K562 (cell line): ENCODE data around the gene HEXIM2. TPM values are rescaled to one million over a fixed set of nuclear protein-coding genes. Genes with fewer than 3 reads are reported as not detected.

ENCODE experiments used
- ATF7 ChIP-seq: fragments of 450-650 bp; IDR thresholded peaks from 2 replicates; pipeline ENCODE4 v1.7.1; 2014; ENCODE audit warnings: mild to moderate bottlenecking, moderate library complexity
- ERF ChIP-seq: fragments of 450-650 bp; formaldehyde crosslinking; IDR thresholded peaks from 2 replicates; pipeline ENCODE4 v1.4.0; 2020; ENCODE audit warnings: mild to moderate bottlenecking, mixed read lengths
- GTF2B ChIP-seq: IDR thresholded peaks from 2 replicates; pipeline ENCODE4 v1.6.1; 2011; ENCODE audit not compliant: insufficient read length; ENCODE audit errors: extremely low read depth
- ID3 ChIP-seq, 2 experiments: fragments of 250-450 bp in 1 of 2; fragments of 450-650 bp in 1 of 2; sonication (Bioruptor Pico) in 1 of 2; IDR thresholded peaks; 2 replicates each; pipeline versions ENCODE4 v1.6.1 to v1.8.0; 2016 to 2021; ENCODE audit warnings: mild to moderate bottlenecking in 2 of 2, moderate library complexity in 2 of 2, missing compliant biosample characterization in 1 of 2, missing genetic modification characterization in 1 of 2
- MCM3 ChIP-seq: fragments of 450-650 bp; IDR thresholded peaks from 2 replicates; pipeline ENCODE4 v1.6.1; 2016
- MCM7 ChIP-seq, 2 experiments: fragments of 450-650 bp; IDR thresholded peaks; 2 replicates each; pipeline ENCODE4 v1.6.1; 2016 to 2018
- MYBL2 ChIP-seq, 2 experiments: fragments of 450-650 bp in 1 of 2; sonication (generic) in 1 of 2; formaldehyde crosslinking in 1 of 2; IDR thresholded peaks; 2 replicates each; pipeline versions ENCODE4 v1.6.1 to v1.8.1; 2017 to 2022; ENCODE audit warnings: borderline replicate concordance in 1 of 2, inconsistent platforms in 1 of 2, low read depth in 1 of 2, mild to moderate bottlenecking in 1 of 2, missing genetic modification reagents in 1 of 2, moderate library complexity in 1 of 2
- NR0B1 ChIP-seq: fragments of 450-650 bp; IDR thresholded peaks from one replicate; pipeline ENCODE4 v1.6.1; 2018; ENCODE audit warnings: mild to moderate bottlenecking, moderate library complexity; ENCODE audit not compliant: partially characterized antibody
- PRDM10 ChIP-seq: fragments of 450-650 bp; IDR thresholded peaks from 2 replicates; pipeline ENCODE4 v1.6.1; 2018; ENCODE audit not compliant: partially characterized antibody
- PRMT5 ChIP-seq: sonication (generic); formaldehyde crosslinking; IDR thresholded peaks from 2 replicates; pipeline ENCODE4 v1.5.0; 2020; ENCODE audit warnings: missing genetic modification reagents
- PYGO2 ChIP-seq: fragments of 450-650 bp; IDR thresholded peaks from 2 replicates; pipeline ENCODE4 v1.6.1; 2016; ENCODE audit warnings: mild to moderate bottlenecking, missing genetic modification characterization, moderate library complexity, missing compliant biosample characterization
- RBM15 ChIP-seq: fragments of 200-400 bp; formaldehyde crosslinking; IDR thresholded peaks from 2 replicates; pipeline ENCODE4 v1.6.1; 2018; ENCODE audit warnings: mild to moderate bottlenecking, low read length, moderate library complexity; ENCODE audit not compliant: insufficient read depth
- SFPQ ChIP-seq: fragments of 200-400 bp; formaldehyde crosslinking; IDR thresholded peaks from 2 replicates; pipeline ENCODE4 v1.6.1; 2017; ENCODE audit warnings: mild to moderate bottlenecking, low read depth, low read length, moderate library complexity
- SNIP1 ChIP-seq: fragments of 450-650 bp; IDR thresholded peaks from 2 replicates; pipeline ENCODE4 v1.7.1; 2017; ENCODE audit warnings: low read depth, mild to moderate bottlenecking
- ZNF316 ChIP-seq: fragments of 450-650 bp; IDR thresholded peaks from 2 replicates; pipeline ENCODE4 v1.6.1; 2016
- ZNF408 ChIP-seq: fragments of 250-450 bp; sonication (Bioruptor Pico); IDR thresholded peaks from 2 replicates; pipeline ENCODE4 v1.4.0; 2020; ENCODE audit warnings: low read depth, mild to moderate bottlenecking, moderate library complexity
- polyA plus RNA-seq, 8 experiments: library from polyadenylated mRNA; depleted of rRNA in 4 of 8; stranded (reverse) in 5 of 8; unstranded in 3 of 8; fragments of >200 nt; fragmentation: Nextera tagmentation in 2 of 8; fragmentation: Illumina TruSeq in 1 of 8; extraction: Ambion mirVana in 2 of 8; extraction: Trizol in 1 of 8; gene quantifications; 2 replicates each; pipeline versions ENCODE4 v1.2.1 to v1.2.3, GENCODE V29; 2011 to 2014; ENCODE audit warnings: inconsistent platforms in 1 of 8, missing spikeins in 1 of 8
- total RNA-seq, 7 experiments: library from RNA; depleted of rRNA in 6 of 7; stranded (reverse); fragments of >200 nt in 6 of 7; fragmentation: Illumina TruSeq in 2 of 7; extraction: Trizol in 2 of 7; gene quantifications; 2 replicates each; pipeline versions ENCODE4 v1.2.1 to v1.2.3, GENCODE V29; 2011 to 2021; ENCODE audit warnings: low replicate concordance in 1 of 7
- TF ChIP-seq, protein P1 (sequence below): fragments of 450-650 bp; IDR thresholded peaks from 2 replicates; pipeline ENCODE4 v1.7.0; 2016; ENCODE audit warnings: borderline replicate concordance

HEXIM2 gene
- total and polyA plus RNA-seq, 9 of the 15 experiments (the other 6 are each of a cell fraction or from before 2014, with no cell fraction given): 0.69 to 3.4 (median 1.1) TPM; not detected in 2

DNA sequence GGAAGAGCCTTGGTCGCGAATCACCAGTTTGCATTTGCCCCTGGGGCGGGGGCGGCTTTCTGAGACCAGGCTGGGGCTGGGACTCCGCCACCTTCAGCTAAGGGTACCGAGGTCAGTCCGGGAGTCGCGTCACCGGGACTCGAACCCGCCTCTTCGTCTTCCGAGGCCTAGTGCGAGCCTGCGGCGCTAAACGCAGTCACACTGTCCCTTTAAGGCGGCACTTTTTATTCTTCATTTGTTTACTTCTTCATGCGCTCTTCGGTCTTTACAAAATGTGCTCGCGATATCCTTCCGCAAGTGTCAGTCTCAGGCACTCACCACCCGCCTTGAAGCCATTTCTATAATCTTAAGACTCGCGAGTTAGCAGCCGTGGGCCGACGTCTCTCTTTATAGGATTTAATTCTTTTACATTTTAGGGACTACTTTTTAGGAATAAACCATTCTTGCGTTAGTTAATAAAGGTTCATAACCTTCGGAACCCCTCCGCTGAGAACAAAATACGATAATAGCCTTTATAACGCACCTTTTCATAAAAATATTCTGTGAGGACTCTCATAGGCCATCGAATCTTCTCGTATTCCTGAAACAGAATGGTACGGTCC is 14.0 kb upstream of the HEXIM2 start (continued):
- TF ChIP-seq PRDM10: peak; percentile 100
- no peak; the same call in 1 of the 2 replicates for TF ChIP-seq SNIP1
- TF ChIP-seq MYBL2 (IDR thresholded peaks at IDR 0.05; ENCODE audit: low read depth): no peak; the same call in 1 of the 2 replicates
- TF ChIP-seq MYBL2 (CRISPR knock-in tag; IDR thresholded peaks at IDR 0.05; ENCODE audit: borderline replicate concordance): no peak
- TF ChIP-seq PYGO2: peak; percentile 47; the same call in 1 of the 2 replicates
- no peak for TF ChIP-seq SFPQ
- TF ChIP-seq GTF2B: no peak
- no peak for TF ChIP-seq NR0B1
- no peak for TF ChIP-seq RBM15
- no peak for TF ChIP-seq PRMT5 (CRISPR knock-in tag)
- TF ChIP-seq, protein P1, sequence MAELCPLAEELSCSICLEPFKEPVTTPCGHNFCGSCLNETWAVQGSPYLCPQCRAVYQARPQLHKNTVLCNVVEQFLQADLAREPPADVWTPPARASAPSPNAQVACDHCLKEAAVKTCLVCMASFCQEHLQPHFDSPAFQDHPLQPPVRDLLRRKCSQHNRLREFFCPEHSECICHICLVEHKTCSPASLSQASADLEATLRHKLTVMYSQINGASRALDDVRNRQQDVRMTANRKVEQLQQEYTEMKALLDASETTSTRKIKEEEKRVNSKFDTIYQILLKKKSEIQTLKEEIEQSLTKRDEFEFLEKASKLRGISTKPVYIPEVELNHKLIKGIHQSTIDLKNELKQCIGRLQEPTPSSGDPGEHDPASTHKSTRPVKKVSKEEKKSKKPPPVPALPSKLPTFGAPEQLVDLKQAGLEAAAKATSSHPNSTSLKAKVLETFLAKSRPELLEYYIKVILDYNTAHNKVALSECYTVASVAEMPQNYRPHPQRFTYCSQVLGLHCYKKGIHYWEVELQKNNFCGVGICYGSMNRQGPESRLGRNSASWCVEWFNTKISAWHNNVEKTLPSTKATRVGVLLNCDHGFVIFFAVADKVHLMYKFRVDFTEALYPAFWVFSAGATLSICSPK: no peak
- no peak for TF ChIP-seq MCM3
- no peak for TF ChIP-seq ID3 (CRISPR knock-in tag; IDR thresholded peaks at IDR 0.05)
- TF ChIP-seq ID3 (tag; IDR thresholded peaks at IDR 0.05): no peak
- TF ChIP-seq ZNF316: no peak
- TF ChIP-seq ZNF408 (CRISPR knock-in tag): no peak
- TF ChIP-seq ATF7: peak; percentile 99
- no peak; the same call in 1 of the 2 replicates for TF ChIP-seq ERF
- no peak for TF ChIP-seq MCM7 (IDR thresholded peaks at IDR 0.05)
